Diencephalon (tissue), 1 donor: ENCODE measurements around the gene NLGN4X. TPM values are rescaled to one million over a fixed set of nuclear protein-coding genes. Genes with fewer than 3 reads are reported as not detected.

Source experiments
- small RNA-seq: library from RNA; depleted of rRNA; stranded (forward); fragments of <200 nt; gene quantifications from one replicate; pipeline ENCODE3, GENCODE V24; 2014
- total RNA-seq: library from RNA; depleted of rRNA; stranded (reverse); fragments of >200 nt; gene quantifications from one replicate; pipeline ENCODE4 v1.2.3, GENCODE V29; 2014

NLGN4X gene
- total RNA-seq, result 71.3 TPM

GRCh38 chrX:6228720-6229119 is at the start of gene NLGN4X:
NLGN4X (minus strand) TSS chrX:6228867; CDS start chrX:6151466, 77,401 bp downstream.

Small RNA genes within 50 kb of the gene (small RNA-seq; reads per million reads assigned to genes)
- not detected for gene RF00322
